Loucy (cell line): ENCODE data around the gene CTXN3.

Experiments used
- CTCF ChIP-seq: fragments of 200-600 bp; sonication (generic); conservative IDR thresholded peaks from 2 replicates; pipeline ENCODE4 v1.5.1; 2014; ENCODE audit warnings: mild to moderate bottlenecking, antibody characterized with exemption, low read length
- EZH2phosphoT487 ChIP-seq: fragments of 200-600 bp; IDR thresholded peaks from 2 replicates; pipeline ENCODE4 v1.6.1; 2018; ENCODE audit warnings: antibody characterized with exemption, mild to moderate bottlenecking, moderate library complexity, borderline replicate concordance

- TF ChIP-seq CTCF (no peak), EZH2phosphoT487 (no peak)
Observed at GRCh38 chr5:127650649-127651048, 1.8 kb downstream of the CTXN3 start.
